IPS-11a (cell line): ENCODE measurements around the gene SFXN5.
"Not testable (repeated sequence)": the region's sequence is repeated elsewhere in the genome, so short reads cannot be mapped to it uniquely, and the experiment has no call there.

ENCODE experiments used
- H3K4me3 ChIP-seq: one replicate; pipeline ENCODE4 v1.5.1; 2013; ENCODE audit warnings: low read depth, low read length, control low read depth

The SFXN5 gene

GRCh38 chr2:72914589-72915319 is 156.8 kb downstream of the SFXN5 start:
- no peak overlapping the region for H3K4me3 ChIP-seq

- no peak overlapping the region for H3K4me3 ChIP-seq
Observed at GRCh38 chr2:72914206-72914559, 157.3 kb downstream of the SFXN5 start.

GRCh38 chr2:72913486-72914205 is 157.9 kb downstream of the SFXN5 start:
- no peak overlapping the region for H3K4me3 ChIP-seq

GRCh38 chr2:72911256-72911655 is 160.3 kb downstream of the SFXN5 start:
- H3K4me3 ChIP-seq = no peak overlapping the region

GRCh38 chr2:72908741-72909140 is 162.8 kb downstream of the SFXN5 start:
- no peak overlapping the region for H3K4me3 ChIP-seq

- H3K4me3 ChIP-seq = not testable (repeated sequence)
Observed at GRCh38 chr2:72907369-72907768, 164.1 kb downstream of the SFXN5 start.

GRCh38 chr2:72901426-72901825 is 170.1 kb downstream of the SFXN5 start:
- H3K4me3 ChIP-seq = no peak overlapping the region

- H3K4me3 ChIP-seq = no peak overlapping the region
Observed at GRCh38 chr2:72900191-72900825, 171.2 kb downstream of the SFXN5 start.

- H3K4me3 ChIP-seq = no peak overlapping the region
Observed at GRCh38 chr2:72898585-72898906, 173.0 kb downstream of the SFXN5 start.

- no peak overlapping the region for H3K4me3 ChIP-seq
Observed at GRCh38 chr2:72897785-72898584, 173.5 kb downstream of the SFXN5 start.

- no peak overlapping the region for H3K4me3 ChIP-seq
Observed at GRCh38 chr2:72896446-72896845, 175.1 kb downstream of the SFXN5 start.

- H3K4me3 ChIP-seq = no peak overlapping the region
Observed at GRCh38 chr2:72895759-72896281, 175.7 kb downstream of the SFXN5 start.

GRCh38 chr2:72895154-72895553 is 176.4 kb downstream of the SFXN5 start:
- no peak overlapping the region for H3K4me3 ChIP-seq

- no peak overlapping the region for H3K4me3 ChIP-seq
Observed at GRCh38 chr2:72894514-72894913, 177.0 kb downstream of the SFXN5 start.

GRCh38 chr2:72893594-72894319 is 177.8 kb downstream of the SFXN5 start:
- H3K4me3 ChIP-seq = no peak overlapping the region

GRCh38 chr2:72892506-72893173 is 178.9 kb downstream of the SFXN5 start:
- no peak overlapping the region for H3K4me3 ChIP-seq
